HG03558 (cell line): ENCODE data around the gene RNASE8.

Source experiments
- ATAC-seq: cut with Tn5 transposase; IDR thresholded peaks from one replicate; pipeline ENCODE4 v1.9.1; 2021; ENCODE audit warnings: moderate number of reproducible peaks; ENCODE audit not compliant: unreplicated experiment; ENCODE audit errors: extremely low read depth

RNASE8 gene

DNA sequence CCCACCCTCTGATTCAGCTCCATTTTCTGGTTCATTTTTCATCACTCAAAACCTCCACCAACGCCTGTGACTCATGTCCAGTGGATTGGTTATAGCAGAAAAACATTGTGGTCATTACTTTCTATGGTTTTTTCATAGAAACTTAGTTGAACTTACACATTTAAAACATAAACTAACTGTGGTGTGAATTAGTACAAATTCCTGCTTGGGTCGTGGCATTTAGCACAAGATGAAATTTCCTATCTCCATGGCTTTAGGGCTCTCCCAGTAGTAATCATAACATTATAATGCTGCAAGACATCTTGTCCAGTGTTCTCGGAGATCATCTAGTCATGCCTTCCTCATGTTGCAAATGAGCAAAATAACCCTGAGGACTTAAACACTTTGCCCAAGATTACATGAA, 8.3 kb upstream of the RNASE8 start:
- no peak for ATAC-seq

DNA sequence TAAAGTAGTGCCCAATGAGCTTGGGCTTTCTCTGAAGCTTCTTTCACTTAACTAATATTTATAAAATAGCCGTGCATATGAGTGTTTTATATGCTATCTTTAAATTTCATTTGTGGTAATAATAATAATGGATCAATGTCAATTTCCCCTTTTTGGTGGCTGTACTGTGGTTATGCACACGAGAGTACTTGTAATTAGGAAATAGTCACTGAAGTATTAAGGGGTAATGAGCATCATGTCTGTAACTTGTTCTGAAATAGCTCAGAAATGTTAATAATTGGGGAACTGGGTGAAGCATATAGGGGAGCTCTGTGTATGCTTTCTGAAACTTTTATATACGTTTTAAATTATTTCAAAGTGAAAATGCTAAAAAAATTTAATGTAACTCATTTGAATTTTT, 7.0 kb upstream of the RNASE8 start:
- no peak for ATAC-seq

DNA sequence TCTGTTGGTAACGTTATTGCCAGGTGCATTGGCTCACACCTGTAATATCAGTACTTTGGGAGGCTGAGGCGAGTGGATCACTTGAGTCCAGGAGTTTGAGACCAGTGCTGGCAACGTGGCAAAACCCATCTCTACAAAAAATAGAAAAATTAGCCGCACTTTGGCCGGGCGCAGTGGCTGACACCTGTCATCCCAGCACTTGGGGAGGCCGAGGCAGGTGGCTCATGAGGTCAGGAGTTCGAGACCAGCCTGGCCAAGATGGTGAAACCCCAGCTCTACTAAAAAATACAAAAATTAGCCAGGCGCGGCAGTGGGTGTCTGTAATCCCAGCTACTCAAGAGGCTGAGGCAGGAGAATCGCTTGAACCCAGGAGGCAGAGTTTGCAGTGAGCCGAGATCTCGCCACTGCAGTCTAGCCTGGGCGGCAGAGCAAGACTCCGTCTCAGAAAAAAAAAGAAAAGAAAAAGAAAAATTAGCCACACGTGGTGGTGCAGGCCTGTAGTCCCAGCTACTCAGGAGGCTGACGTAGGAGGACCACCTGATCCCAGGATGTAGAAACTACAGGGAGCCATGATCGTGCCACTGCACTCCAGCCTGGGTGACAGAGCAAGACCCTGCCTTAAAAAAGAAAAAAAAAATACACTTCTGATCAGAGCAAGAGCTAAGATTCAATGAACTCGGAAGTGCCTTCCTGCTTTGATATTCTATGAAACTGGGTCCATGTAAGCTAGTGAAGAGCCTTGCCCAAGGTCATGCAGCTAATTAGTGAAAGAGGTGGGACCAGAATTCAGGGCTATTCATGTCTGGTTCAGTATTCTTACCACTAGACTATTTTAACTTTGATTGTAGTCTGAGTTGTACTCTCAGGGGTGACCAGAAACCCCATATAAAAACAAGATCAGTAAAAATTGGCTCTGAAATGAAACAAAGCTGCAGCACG, 4.2 kb upstream of the RNASE8 start:
- no peak for ATAC-seq

DNA sequence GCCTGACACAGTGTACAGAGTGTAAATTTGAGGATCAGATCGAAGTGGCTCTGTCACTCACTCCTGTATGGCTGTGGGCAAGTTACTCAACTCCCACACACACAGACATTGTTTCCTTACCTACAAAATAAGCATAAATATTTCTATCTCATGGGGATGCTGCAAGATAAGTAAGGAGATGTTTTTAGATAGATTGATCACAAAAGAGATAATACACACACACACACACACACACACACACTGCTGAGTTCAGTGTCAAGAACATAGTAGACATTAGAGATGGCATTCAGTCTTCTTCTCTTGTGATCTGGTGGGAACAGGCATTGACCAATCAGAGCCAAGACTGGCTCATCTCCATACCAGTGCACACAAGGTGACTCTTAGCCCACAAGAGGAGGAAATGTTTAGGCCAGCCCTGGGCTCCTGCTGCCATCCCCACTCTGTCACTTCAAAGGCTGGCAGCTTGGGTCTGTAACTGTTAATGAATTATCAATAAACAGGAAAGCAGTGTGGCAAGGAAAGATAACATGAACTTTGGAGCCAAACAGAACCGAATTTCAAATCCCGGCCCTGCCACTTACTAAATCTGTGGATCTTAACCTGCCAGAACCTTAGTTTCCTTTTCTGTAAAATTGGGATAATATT, 3.4 kb upstream of the RNASE8 start:
- no peak for ATAC-seq

DNA sequence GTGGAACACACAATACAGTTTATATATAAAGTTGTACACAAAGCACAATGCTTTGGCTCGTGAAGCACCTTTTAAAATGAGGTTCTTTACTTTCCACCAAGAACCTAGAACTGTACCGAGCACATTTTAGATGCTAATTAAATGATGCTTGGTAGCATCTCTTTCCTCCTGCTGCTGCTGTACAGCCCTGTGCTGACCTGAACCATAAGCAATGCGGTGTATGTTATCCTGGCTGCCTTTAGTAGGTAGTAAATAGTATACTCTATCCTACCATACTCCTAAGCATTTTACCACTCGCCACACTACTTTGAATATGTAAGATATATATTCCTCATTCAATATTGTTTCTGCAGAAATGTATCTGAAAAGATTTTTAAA, 2.9 kb upstream of the RNASE8 start:
- no peak for ATAC-seq

DNA sequence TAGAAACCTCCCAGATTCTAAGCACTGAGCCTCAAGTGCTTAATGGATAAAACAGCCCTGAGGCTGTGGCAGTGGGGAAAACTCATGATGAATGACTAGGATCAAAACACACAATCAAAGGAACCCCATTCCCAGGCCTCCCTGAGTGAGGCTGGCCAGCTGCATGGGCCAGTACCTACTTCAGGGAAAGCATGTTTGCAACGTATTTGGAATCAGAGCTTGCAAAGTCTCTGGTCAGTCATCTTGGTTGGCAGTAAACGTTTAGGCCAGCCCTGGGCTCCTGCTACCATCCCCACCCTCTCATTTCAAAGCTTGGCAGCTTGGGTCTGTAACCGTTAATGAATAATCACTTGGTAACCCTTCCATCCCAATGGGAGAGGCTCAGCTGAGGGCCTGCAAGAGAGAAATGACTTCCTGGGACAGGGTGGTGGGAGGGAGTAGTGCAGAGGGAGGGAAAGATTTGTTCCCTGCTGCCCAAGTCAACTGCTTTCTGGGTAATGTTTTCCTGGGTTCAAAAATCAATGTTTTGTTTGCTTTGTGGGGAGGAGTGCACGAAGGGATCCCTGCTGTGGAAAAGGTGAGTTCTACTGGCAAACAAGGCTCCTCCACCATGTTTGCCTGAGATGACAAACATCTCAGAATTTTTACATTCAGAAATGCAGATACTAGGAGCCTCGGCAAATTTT, 2.0 kb upstream of the RNASE8 start:
- no peak for ATAC-seq

DNA sequence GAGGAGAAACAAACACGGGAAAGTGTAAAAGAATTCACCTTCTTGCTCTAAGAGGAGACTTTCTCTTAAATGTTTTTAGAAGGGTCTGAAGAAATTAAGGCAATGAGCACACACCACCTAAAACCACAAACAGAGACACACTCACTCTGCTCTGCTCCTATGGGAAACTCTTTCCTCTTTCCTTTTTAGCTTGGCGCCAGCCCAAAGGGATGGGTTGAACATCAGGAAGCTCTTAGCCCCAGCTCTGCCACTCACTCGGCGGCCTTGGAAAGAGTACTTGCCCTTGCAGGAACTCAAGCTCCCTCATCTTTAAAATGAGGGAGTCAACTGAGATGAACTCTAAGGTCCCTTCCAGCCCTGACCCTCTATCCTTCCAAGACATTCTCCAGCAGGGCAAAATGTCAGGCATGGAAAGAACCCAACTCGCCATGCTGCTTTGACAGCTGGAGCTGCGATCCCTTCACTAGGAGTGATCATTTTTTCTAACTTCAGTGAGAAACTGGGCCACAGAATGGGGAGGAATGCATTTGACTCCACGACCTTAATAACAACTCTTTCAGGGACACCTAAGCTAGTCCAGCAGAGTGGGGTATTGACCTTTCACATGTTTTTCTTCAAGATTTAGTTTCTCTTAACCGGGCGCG, 980 bp upstream of the RNASE8 start:
- no peak for ATAC-seq

DNA sequence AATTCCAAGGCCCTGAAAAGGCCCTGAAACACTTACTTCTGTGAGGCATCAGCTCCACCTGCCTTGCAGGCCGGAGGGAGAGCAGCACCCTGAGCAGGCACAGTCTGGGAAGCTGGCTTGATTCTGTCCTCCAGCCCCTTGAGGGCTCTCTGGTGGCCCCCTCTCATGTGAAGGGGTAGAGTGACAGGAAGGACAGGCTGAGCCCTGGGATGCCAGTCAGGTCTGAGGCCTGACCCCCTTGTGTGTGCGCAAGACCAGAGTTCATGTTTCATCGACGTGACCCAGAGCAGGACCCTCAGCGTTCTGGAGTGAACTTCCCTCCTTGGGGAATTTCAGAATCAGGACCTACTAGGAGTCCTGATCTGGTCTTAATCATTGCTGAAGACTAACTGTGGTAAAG, 1.3 kb downstream of the RNASE8 start:
- ATAC-seq: no peak

DNA sequence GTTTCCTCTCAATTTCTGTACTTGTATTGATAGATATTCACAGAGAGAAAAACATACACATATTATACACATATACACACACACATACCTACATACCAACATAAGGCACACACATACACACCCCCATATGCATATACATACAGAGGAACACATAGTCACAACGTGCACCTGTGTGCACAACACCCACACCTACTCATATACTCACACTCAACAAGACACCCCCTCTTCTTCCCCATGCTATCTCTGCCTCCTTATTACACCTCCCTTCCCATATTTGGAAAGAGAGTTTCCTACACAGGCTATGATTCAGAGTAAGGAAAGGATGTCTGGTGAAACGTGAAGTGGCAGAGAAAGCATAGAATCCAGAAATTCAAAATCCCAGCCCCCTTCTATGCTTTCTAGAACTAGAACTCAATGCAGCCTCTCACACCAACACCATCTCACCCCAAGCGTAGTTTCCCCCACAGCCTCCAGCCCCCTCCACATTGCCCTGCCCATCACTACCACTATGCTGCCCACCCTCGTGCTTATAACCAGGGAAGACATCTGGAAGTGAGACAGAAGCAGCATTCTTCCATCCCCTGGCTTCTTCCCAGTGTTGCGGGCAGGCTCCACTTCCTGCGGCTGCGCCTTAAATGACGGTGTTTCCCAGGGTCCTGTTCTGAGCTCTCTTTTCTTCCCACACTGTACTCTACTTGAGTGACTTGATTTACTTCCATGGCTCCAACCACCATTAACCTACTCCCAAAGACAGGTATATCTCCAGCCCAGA, 2.4 kb downstream of the RNASE8 start:
- no peak for ATAC-seq

DNA sequence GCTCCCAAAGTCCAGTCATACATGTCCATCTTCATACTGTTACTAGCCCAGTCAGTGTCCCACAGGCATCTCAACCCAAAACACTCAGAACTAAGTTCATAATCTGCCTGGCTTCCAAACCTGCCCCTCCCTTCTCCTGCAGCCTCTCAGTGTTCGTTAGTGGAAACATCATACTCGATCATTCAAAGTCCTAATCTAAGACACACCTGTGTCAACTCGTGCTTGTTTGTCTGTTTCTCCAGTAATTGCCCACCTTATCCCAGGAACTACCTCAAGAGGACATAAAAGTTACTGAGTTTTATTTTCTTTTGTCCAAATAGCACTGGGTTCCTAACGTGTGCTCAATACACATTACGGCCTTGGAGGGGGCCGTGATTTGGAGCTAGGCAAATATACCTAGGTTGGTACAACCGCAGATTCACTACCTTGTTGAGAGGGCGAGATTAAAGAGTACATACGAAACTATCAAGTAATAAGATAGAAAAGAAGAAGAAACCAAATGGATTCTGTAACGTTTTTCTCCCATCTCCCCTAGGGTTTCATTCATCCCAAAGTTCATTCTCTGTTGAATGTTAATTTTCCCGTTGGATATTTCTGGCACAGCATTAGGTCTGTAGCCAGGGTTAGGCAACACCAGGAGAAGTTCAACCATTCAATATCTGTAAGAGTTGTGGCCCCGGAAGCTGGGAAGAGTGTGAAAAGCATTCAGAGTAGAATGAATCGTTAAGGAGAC, 3.2 kb downstream of the RNASE8 start:
- ATAC-seq: no peak

DNA sequence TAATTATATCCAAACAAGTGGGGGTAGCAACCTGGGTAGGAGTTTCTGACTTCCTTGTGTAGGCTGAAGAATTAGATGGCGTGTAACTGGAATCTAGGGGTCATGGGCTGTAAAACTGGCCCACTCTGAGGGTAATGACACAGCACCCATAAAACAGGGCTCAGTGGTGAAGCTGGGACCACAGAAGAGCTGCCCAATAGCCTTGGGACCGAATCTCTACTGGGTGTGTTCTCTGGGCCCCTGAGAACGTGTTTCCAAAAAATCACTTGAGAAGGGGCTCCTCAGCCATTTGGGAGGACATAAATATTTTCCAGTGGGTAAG, 3.7 kb downstream of the RNASE8 start:
- no peak for ATAC-seq

DNA sequence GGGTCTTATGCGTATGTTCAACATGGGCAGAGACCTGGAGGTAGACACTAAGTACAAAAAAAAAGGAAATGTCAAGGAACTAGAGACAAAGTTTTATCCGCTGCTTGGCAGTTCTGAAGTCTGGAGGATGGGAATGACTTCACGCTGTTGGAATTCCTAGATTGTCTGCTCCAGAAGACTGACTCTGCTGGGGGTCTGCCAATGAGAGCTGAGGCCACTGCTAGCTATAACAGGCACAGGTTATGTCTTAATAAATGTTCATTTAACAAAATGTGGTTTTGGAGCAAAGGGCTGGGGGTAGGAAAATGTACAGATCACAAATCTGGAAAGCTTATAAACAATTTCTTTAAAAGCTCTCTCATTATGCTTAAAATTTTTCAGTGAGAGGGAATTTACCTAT, 5.9 kb downstream of the RNASE8 start:
- no peak for ATAC-seq

DNA sequence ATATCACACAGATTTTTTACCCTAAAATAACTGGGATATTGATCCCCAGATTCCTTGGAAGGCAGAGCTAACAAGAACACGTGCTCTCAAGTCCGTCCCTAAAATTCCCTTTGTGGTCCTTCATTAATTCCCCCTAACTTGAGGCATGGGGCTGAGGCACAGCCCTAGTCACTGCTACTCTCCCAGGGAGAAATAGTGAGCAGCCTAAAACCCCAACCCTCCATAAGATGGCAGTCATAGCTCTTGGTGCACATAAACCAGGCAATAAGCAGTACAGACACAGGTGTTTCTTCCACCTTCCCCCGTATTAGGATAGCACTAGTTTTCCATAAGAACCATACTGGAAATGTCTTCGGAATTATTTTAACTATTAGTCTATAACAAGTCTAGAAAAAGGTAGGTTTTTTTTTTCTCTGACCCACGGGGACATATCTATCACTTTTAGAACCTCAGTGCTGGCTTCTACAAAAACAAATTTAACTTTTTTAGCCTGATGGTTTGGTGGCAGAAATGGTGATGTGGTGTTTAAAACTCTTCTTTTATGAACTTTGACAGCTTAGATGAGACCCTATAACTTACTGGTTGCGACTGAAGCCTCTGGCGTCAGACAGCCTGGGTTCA, 9.4 kb downstream of the RNASE8 start:
- ATAC-seq: no peak

DNA sequence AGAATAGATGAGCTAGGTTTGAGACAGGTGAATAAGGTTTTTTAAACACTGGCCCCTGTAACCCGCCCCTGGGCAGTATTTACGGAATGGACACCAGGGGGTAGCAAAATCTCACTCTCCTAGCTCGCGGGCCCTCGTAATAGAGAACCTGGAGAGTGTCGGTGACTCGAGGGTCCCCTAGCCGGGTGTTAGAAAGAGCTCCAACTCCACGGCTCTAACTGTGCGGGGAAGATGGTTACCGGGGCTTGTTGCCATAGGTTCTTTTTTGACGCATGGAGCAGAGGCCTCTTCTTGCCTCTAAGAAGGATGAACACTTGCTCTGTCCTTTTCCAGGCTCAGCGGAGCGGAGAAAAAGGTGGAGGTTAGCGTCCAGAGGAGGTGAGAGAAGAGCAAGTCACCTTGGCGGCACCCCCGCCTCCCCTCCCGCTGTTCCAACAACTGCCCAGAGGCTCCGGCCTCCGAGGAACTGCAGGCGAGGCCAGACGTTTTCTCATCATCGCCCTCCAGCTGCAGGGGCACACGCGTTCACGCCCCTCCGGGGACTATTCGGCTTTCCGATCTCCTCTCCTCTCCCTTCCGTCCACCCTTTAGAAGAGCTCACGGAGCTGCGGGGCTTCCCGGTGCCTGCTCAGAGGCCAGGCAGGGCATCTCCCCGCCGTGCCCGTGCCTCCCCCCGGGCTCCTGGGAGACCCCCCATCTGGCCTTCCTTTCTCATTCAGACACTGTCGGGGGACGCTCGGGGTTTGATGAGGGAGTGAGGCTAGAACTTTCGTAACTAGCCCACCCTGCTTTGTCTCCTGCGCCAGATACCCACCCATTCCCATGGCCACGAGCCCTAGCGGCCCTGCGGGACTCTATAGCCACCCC, 11.1 kb downstream of the RNASE8 start:
- ATAC-seq: no peak

DNA sequence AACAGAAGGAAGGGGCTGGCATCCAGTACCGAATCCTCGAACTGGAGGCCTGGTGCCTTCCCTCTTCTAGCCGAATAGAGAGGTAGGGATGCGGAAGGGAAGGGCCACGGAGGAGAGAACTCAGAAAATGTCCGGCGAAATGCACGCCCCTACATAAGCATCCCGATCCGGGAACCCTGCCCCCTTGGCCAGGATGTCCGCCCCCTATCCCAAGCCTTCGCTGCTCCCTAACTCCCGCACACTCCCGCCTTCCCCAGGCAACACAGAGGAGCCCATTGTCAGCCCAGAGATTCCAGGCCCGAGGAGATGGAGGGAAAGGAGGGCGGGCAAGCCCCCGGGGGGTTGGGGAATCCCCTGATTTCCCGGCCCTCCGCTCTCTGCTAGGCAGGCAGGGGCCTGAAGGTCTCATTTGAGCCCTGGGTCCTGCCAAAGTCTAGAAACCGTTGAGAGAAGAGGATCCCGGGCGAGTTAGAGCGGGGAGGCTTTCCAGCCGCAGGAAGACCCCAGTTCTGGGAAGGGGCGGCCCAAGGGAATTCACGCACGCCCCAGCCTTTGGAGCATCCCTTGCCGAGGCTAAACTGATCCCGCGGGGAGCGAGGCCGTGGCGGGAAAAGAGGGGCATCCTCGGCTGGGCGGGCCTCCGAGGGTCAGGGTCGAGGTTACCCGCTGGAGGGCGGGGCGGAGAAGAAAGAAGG, 11.9 kb downstream of the RNASE8 start:
- no peak for ATAC-seq

DNA sequence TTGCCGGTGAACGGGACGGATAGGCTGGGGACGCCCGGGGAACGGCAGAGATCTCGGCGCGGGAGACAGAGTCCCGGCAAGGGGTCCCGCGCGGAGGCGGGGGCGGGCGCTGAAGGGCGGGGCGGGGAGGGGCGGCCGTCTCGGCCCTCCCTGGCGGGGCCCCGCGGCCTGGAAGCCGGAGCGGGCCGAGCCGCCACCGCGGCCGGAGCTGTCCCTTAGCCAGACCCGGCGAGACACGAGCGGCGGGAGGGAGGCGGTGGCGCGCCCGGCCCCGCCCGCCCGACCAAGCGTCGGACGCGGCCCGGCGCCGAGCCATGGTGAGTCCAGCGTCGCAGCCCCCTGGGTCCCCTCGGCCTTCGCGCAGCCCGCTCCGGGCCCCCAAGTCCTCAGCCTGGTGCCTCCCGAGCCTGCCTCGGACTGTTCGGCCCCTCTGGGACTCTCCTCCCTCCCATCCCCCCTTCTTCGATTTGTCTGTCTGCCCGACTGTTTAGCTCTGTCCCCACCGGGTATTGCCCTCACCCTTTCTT, 12.5 kb downstream of the RNASE8 start, which contains the start of gene ARHGEF40:
Gene ARHGEF40, plus strand, starts transcription at position 222 of the 527 bp plus-strand sequence. Its CDS starts 93 bp downstream, at position 315.
- no peak for ATAC-seq

DNA sequence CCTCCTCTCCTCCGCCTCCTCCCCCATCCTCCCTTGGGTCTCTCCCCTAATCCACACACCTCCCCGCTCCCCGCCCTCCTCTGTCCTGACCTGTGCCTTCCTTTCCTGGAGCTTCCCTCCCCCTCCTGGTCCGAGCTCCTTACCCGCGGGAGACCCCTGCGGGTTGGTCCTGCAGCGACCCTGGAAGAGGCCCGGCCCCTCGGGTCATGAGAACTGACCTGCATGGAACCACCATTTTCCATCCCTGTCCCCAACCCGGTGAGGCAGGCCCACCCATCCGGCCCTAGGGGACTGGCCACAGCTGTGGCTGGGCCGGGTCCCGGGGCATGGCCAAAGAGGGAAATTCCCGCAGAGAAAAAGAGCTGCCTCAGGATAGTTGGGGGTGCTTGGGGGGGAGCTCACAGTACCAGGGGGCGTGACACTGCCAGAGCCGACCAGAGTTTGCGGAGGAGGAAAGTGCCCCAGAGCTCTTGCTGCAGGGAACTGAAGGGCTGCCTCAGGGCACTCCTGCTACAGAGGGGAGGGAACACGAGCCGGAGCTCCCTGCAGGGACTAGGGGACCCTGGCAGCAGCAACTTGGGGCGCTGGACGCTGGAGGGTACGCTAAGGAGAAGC, 13.1 kb downstream of the RNASE8 start:
- ATAC-seq: no peak
